Skeletal muscle tissue (tissue), 4 donors: Measurements from ENCODE around the gene NCK1. TPM values are rescaled to one million over a fixed set of nuclear protein-coding genes. Genes with fewer than 3 reads are reported as not detected.

Experiments
- H3K27ac ChIP-seq: one replicate; pipeline ENCODE4 v1.7.0; 2013; ENCODE audit warnings: mild to moderate bottlenecking, low read depth, low read length, inconsistent platforms
- H3K27me3 ChIP-seq, 3 donors: one replicate each; pipeline ENCODE4 v1.7.0; 2013; ENCODE audit warnings: low read length in 3 of 3; ENCODE audit not compliant: control insufficient read depth in 3 of 3, insufficient read depth in 3 of 3
- H3K36me3 ChIP-seq, 3 donors: one replicate each; pipeline ENCODE4 v1.7.0; 2013; ENCODE audit warnings: low read length in 3 of 3; ENCODE audit not compliant: control insufficient read depth in 3 of 3, insufficient read depth in 3 of 3
- H3K4me1 ChIP-seq, 3 donors: one replicate each; pipeline ENCODE4 v1.7.0; 2013; ENCODE audit warnings: low read length in 3 of 3, mild to moderate bottlenecking in 3 of 3; ENCODE audit not compliant: control insufficient read depth in 3 of 3, insufficient read depth in 3 of 3
- H3K4me3 ChIP-seq, 3 donors: one replicate each; pipeline ENCODE4 v1.7.0; 2013; ENCODE audit warnings: low read length in 3 of 3
- H3K9ac ChIP-seq, 3 donors: one replicate each; pipeline ENCODE4 v1.7.0; 2013; ENCODE audit warnings: low read length in 3 of 3, mild to moderate bottlenecking in 3 of 3, moderate library complexity in 2 of 3, low read depth in 1 of 3
- H3K9me3 ChIP-seq, 3 donors: one replicate each; pipeline ENCODE4 v1.7.0; 2013; ENCODE audit warnings: low read length in 3 of 3; ENCODE audit not compliant: control insufficient read depth in 3 of 3
- total RNA-seq: library from RNA; depleted of rRNA; stranded (reverse); fragments of >200 nt; gene quantifications from one replicate; pipeline ENCODE4 v1.2.3, GENCODE V29; 2014
- donor health status: Osteomylitis.

NCK1 gene
- total RNA-seq, 1 donor from 2014 or later, result 36.5 TPM

GRCh38 chr3:136988651-136989050 is 126.6 kb downstream of the NCK1 start:
- H3K9ac ChIP-seq, result no peak overlapping the region
- H3K4me1 ChIP-seq, result no peaks in the 10 kb centered on the region
- no peak overlapping the region for H3K4me3 ChIP-seq
- H3K27me3 ChIP-seq, result no peaks in the 10 kb centered on the region
- H3K9me3 ChIP-seq, result no peaks in the 10 kb centered on the region
- H3K27ac ChIP-seq, result no peak overlapping the region
- H3K36me3 ChIP-seq, result no peaks in the 10 kb centered on the region

- no peaks in the 10 kb centered on the region for H3K36me3 ChIP-seq
- no peak overlapping the region for H3K9ac ChIP-seq
- peaks cover 4 to 6% (median 5%) of the 10 kb centered on the region in 3 donors for H3K4me1 ChIP-seq
- H3K27me3 ChIP-seq, result no peaks in the 10 kb centered on the region
- H3K4me3 ChIP-seq, result no peak overlapping the region
- H3K27ac ChIP-seq, result no peak overlapping the region
- H3K9me3 ChIP-seq, result no peaks in the 10 kb centered on the region
Observed at GRCh38 chr3:136989781-136990524, 127.9 kb downstream of the NCK1 start.

DNA sequence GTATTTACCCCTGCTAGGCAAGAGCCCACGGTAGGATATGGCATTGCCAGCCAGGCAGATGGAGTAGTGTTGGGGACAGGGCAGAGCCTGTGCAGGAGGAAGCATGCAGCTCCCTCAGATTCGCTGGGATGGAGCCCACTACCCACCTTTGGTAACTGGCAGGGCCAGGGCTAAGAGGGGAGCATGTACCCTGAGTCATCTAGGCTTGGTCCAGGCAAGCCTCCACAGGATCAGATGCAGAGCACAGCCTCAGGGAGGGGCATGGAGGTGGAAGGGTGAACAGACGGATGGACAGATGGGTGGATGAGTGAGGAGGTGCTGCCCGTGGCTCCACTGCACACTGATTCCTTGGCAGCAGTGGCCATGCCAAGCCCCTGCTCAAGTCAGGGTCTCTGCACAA is 128.8 kb downstream of the NCK1 start:
- Histone ChIP-seq H3K9me3 (no peaks in the 10 kb centered on the region), H3K4me1 (peaks cover 10 to 13% (median 12%) of the 10 kb centered on the region in 3 donors), H3K27ac (no peak overlapping the region), H3K27me3 (no peaks in the 10 kb centered on the region), H3K36me3 (no peaks in the 10 kb centered on the region), H3K9ac (no peak overlapping the region), H3K4me3 (no peak overlapping the region)

- H3K27me3 ChIP-seq, result no peaks in the 10 kb centered on the region
- peaks cover 12 to 14% (median 12%) of the 10 kb centered on the region in 3 donors for H3K4me1 ChIP-seq
- H3K36me3 ChIP-seq, result no peaks in the 10 kb centered on the region
- H3K4me3 ChIP-seq, result no peak overlapping the region
- H3K9ac ChIP-seq, result no peak overlapping the region
- no peak overlapping the region for H3K27ac ChIP-seq
- H3K9me3 ChIP-seq, result no peaks in the 10 kb centered on the region
Observed at GRCh38 chr3:136992115-136992514, 130.1 kb downstream of the NCK1 start.

- H3K4me3 ChIP-seq, result no peak overlapping the region
- H3K27ac ChIP-seq, result peak overlapping the region; percentile 68
- H3K9ac ChIP-seq, result no peak overlapping the region
Observed at GRCh38 chr3:136994772-136995516, 132.9 kb downstream of the NCK1 start.

DNA sequence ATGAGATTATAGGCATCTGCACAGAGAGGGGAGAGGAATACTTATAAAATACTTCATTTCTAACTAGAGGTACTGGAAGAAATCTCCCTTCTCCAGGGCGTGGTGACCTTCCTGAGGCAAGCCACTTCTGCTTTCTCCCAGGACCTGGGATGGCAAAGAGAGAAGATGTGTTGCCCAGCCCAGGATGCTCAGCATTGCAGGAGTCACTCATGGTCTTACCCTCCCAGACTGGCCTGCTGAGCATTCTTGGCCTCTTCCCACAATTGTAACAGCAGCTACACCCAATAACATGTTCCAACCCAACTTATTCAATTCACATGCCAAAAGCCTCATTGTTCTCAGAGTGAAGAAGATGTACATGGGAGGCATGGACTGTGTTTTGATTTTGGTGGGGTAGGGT is 133.6 kb downstream of the NCK1 start:
- H3K27ac ChIP-seq, result peak overlapping the region; percentile 68
- H3K9ac ChIP-seq, result no peak overlapping the region
- no peaks in the 10 kb centered on the region for H3K27me3 ChIP-seq
- peak overlapping the region in 1 of 3 donors; percentile 2 for H3K4me3 ChIP-seq
- H3K36me3 ChIP-seq, result no peaks in the 10 kb centered on the region
- peaks cover 12 to 14% (median 12%) of the 10 kb centered on the region in 3 donors for H3K4me1 ChIP-seq
- no peaks in the 10 kb centered on the region for H3K9me3 ChIP-seq

More at GRCh38 chr3:136994772-136995516, 132.9 kb downstream of the NCK1 start:
- Histone ChIP-seq H3K36me3 (no peaks in the 10 kb centered on the region), H3K9me3 (no peaks in the 10 kb centered on the region), H3K4me1 (peaks cover 12 to 14% (median 12%) of the 10 kb centered on the region in 3 donors), H3K27me3 (no peaks in the 10 kb centered on the region)

Other genes with a start within 250 kb of the NCK1 start
- 68.4 TPM for gene STAG1, start 109.8 kb upstream of the NCK1 start, total RNA-seq
- gene SLC35G2, start 43.1 kb upstream of the NCK1 start, total RNA-seq, result 2.1 TPM
- gene IL20RB, start 95.8 kb downstream of the NCK1 start, total RNA-seq, result 0.52 TPM